Caki2 (cell line): ENCODE measurements around the gene MARCHF9. TPM values are rescaled to one million over a fixed set of nuclear protein-coding genes. Genes with fewer than 3 reads are reported as not detected.

Experiments used
- DNase-seq: peaks from one replicate; pipeline ENCODE4 v3.0.0-alpha.2; 2015; ENCODE audit warnings: low read depth
- in situ Hi-C: cut with HindIII; loops from 2 replicates; pipeline ENCODE4 v1.10.0; 2016; ENCODE audit warnings: low sequenced_read_pairs, low pct_unique_long_range_greater_than_20kb, mixed read lengths
- total RNA-seq: library from RNA; depleted of rRNA; stranded (reverse); fragments of >200 nt; shearing (Covaris generic); gene quantifications from 2 replicates; pipeline ENCODE4 v1.2.3, GENCODE V29; 2014; ENCODE audit warnings: low replicate concordance

MARCHF9 gene
- total RNA-seq, 1 experiment from 2014 or later, result 16.6 TPM

DNA sequence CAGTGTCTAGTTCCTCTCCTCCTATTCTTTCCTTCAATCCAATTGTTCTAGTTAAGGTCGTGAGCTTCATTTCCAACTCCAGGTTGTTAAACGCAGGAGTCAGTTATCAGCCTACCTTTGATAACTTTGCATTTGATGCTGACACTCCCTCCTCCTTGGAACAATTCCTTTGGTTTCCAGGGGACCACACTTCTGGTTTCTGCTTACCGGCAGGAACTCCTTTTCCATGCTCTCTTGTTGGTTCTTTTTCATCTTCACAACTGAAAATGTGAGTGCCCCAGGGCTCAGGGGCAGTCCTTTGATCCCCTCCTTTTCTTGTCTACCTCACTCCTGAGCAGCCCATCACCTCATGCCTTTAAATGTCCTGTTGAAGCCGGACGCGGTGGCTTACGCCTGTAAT, 22.5 kb downstream of the MARCHF9 start:
- no peak for DNase-seq
- in situ Hi-C loops, result no loop called here

DNA sequence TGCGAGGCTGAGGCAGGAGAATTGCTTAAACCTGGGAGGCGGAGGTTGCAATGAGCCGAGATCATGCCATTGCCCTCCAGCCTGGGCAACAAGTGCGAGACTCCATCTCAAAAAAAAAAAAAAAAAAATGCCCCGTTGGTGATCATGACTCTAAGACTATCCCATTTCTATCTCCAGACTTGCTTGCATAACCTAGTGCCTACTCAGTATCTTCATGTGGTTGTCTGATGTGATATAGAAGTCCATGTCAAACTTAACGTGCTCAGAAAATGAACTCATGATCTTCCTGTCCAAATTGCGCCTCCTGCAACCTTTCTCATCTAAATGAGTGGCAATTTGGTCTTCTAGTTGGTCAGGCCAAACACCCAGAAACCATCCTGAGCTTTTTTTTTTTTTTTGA, 23.0 kb downstream of the MARCHF9 start:
- no peak for DNase-seq
- in situ Hi-C loops, result no loop called here

DNA sequence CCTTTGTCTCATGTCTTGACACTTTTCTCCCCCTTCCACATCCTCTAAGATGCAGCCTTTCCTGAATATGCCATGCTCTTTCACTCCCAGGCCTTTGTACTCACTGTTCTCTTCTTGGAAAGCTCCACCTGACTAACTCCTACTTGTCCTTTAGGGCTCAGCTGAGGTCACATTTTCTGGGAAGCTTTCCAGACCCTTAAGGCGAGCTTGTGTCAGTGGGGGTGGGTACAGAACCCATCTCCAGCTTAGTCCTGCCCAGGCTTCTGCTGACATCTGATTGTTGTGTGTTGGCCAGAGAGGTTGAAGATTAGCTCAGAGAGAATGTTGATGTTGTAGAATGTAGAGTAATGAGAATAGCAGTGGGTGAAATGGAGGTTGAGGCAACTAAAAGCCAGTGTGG, 24.8 kb downstream of the MARCHF9 start:
- in situ Hi-C loops, result no loop called here
- no peak for DNase-seq

DNA sequence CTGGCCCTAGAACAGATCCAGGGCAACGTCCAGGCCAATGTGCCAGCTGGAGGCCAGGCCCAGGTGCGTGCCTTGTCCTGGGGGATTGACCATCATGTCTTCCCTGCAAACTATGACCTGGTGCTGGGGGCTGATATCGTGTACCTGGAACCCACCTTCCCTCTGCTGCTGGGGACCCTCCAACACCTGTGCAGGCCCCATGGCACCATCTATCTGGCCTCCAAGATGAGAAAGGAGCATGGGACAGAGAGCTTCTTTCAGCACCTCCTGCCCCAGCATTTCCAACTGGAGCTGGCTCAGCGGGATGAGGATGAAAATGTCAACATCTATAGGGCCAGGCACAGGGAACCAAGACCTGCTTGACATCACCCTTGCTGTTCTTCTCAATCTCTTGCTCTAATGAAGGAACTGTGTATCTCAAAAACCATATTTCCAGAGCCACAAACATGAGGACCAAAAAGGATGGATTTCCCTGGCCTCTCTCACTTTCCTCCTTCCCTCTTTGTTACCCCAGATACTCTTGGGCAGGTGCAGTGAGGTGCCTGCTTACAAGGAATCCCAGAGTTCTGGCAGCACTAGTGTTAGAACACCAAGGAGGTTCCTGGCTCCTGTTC, 25.5 kb downstream of the MARCHF9 start:
- no peak for DNase-seq
- in situ Hi-C loops, result no loop called here

DNA sequence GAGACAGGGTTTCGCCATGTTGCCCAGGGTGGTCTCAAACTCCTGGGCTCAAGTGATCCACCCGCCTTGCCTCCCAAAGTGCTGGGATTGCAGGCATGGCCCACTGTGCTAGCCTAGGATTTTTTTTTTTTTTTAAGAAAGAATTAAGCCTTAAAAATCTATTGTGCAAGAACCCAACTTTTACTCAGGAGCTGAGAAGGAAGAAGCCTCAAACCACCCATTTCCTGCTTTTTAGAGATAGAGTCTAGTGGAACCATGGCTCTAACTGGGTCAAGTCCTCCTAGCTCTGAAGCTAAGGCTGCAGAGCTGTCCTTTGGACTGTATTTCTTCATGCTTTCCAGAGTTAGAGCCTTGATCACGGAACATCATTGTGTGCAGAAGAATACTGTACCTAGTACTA, 26.3 kb downstream of the MARCHF9 start:
- no peak for DNase-seq
- in situ Hi-C loops, result no loop called here

DNA sequence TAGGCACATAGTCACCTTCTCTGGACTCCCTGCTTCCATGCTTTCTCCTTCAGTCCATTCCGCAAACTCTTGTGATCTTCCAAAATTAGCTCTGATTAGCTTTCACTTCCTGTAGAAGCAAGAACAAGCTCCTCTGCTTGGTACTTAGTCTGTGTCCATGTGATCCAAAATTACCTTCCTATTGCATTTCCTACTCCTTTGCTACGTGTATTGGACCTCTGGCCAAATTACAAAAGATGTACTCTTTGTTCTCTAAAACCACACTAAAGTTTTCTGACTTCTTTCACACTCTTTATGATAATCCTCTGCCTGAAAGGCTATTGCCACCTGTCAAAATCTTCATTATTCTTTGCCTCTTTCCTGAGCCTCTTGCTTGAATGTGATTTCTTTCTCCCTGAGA, 26.9 kb downstream of the MARCHF9 start:
- in situ Hi-C loops, result no loop called here

DNA sequence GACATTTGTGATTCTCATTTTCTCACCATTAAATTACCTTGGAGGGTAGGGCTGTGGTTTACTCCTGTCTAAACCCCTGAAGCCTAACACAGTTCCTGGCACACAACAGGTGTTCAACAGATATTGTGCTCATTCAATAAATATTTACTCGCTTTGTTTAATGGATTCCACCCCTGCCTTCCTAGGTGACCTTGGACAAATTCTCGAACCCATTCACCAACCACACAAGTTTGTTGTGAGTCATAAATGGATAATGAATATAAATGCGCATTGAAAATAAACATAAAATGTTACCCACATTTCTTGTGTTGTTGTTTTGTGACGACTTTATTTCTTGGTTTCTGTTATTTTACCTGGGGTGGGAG, 27.3 kb downstream of the MARCHF9 start:
- no peak for DNase-seq
- in situ Hi-C loops, result no loop called here

More for the DNA sequence above, 26.9 kb downstream of the MARCHF9 start:
- DNase-seq, result no peak

DNA sequence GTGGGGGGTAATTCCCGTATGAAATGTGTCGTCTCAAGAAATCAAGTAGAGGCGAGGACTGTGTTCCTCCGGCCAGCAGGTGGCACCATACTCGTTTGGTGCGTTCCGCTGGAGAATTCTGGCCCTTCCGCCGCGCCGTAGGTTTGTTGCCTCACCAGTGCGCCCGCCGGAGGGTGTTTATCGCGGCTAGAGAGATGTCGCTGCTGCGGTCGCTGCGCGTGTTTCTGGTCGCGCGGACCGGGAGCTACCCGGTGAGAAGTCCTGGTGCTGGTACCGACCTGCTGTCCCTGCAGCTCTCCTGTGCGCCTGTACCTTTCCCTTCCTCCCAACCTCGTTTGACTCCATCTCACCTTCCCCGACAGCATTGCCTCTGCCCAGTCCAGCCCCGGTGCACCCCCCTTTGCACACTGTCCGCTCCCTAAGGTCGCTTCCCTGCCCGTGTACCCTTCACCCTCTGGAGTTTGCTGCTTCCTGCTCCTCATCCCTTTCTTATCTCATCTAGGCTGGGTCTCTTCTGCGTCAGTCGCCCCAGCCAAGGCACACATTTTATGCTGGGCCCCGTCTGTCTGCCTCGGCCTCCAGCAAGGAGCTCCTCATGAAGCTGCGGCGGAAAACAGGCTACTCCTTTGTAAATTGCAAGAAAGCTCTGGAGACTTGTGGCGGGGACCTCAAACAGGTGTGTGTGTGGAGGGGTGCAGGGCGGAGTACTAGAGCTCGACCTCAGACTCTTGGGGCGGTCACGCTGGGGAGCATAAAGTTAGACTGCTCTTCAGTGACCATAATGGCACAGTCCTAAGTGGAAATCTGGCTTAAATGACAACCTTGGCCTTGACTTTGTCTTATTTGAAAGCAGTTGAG, 27.9 kb downstream of the MARCHF9 start, which contains the start of gene TSFM:
Gene TSFM (plus strand): TSS at position 180 of the 858 bp plus-strand sequence. CDS start 15 bp downstream, at position 195.
- in situ Hi-C loops, result no loop called here
- DNase-seq, result peak; percentile 86

DNA sequence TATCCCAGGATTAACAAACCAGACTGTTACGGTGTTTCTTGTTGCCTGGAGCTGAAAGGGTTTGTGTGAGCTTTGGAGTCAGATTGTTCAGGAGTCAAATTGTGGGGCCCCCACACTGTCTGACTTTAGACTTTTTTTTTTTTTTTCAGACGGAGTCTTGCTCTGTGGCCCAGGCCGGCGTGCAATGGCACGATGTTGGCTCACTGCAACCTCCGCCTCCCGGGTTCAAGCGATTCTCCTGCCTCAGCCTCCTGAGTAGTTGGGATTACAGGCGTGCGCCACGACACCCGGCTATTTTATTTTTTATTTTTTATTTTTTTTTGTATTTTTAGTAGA, 28.5 kb downstream of the MARCHF9 start:
- in situ Hi-C loops, result no loop called here
- no peak for DNase-seq

DNA sequence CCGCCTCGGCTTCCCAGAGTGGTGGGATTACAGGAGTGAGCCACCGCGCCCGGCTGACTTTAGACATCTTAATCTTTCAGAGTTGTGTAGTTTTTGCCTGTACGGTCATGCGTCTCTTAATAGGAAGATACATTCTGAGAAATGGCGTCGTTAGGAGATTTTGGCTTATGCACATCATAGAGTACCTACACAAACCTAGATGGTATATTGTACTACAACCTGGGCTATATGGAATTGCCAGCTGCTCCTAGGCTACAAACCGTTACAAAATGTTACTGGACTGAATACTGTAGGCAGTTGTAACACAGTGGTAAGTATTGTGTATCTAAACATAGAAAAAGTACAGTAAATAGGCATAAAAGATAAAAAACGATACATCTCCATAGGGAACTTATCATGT, 29.0 kb downstream of the MARCHF9 start:
- DNase-seq, result no peak
- in situ Hi-C loops, result no loop called here

DNA sequence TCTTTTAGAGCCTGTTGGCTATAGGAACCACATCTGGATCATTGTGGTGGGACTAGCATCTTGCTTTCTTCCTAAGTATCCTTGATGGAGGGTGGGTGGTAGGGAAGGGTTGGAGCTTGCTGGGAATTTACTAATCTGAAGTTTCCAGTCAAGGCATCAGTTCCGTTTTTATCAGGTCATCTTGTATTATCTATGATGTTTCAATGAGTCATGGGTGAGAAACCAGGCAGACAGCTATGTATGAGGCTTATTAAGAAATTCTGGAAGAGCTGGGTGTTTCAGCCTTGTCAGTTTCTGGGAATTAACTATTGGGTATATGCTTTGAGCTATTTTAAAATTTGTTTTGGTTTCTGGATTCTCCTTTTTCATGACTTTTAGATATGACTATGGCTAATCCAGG, 39.0 kb downstream of the MARCHF9 start:
- no peak for DNase-seq
- in situ Hi-C loops, result no loop called here

DNA sequence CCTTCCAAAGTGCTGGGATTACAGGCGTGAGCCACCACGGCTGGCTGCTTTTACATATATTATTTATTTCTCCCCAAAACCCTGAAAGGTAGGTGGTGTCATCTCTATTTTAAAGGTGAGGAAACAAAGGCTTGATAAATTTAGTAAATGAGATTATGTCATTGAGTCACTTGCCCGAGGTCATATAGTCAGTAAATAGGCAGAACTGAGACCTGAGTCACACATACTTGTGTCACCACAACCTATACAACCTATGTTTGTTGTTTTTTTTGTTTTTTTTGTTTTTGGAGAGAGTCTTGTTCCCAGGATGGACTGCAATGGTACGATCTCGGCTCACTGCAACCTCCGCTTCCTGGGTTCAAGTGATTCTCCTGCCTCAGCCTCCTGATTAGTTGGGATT, 40.5 kb downstream of the MARCHF9 start:
- in situ Hi-C loops, result no loop called here
- no peak for DNase-seq

DNA sequence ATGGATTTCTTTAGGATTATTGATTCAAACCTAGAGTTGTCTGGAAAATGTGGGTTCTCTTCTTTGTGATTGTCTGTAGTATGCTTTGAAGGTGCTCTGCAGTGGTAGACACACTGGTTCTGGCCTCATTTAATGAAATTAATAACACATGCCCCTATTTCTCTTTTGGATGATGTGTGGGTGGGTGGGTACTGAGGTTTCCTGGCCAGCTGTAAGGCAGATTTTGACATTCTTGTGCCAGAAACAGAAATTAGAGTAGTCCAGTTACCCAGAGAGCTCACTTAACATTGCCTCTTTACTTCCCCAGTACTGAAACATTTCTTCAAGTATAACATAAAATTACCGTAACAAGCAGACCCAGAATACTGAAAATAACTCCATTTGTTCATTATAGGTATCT, 42.1 kb downstream of the MARCHF9 start:
- DNase-seq, result no peak
- in situ Hi-C loops, result no loop called here

DNA sequence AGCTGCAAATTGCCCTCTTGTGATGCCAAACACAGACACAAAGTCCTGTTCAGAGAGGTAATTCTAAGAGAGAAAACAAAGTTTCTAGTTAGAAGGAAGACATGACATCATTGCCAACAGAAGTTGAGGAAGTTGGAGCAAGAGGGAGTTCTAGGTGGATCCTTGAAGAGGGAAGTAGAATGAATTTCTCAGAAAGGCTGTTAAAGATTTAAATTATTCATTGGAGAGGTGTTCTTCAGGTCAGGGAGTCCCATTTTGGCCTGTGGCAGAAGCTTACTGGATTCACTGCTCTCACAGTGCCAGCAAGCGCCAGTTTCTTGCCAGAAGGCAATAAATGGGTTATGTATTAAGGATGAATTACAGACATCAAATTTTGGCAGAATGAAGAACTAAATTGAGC, 43.0 kb downstream of the MARCHF9 start:
- no peak for DNase-seq
- in situ Hi-C loops, result no loop called here

DNA sequence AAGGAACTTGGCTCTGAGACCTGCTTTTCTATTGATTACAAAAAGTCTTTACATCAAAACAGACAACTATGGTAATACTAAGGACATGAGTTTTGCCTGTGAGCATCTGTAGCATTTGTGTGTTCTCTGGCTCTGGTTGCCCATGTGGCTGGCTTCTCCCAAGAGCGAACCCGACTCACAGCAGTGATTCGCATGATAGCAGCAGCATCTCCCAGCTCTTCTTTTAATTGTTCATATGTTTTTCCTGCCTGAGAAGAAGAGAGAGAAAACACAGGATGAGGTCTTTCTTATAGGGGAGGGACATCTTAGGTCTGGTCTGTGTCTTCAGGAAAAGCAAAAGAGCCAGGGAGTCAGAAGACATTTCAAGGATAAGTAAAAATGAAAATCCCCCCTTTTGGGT, 46.1 kb downstream of the MARCHF9 start:
- in situ Hi-C loops, result no loop called here
- DNase-seq, result no peak

DNA sequence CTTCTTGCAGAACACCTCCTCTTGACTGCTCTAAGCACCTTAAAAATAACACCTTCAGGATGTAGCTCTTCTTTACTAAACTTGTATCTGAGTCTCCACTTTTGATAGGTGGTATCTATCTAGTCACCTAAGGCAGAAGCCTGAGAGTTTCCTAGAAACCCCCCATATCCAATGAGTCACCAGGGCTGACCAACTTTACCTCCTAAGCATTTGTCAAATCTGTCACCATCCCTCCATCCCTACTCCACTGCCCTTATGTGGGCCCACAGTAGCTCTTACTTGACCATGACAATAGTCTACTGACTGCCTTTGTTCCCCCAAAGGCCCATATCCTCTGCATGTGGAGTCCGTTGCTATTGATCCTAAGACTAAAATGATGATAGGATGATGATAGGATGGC, 47.7 kb downstream of the MARCHF9 start:
- DNase-seq, result no peak
- in situ Hi-C loops, result no loop called here

DNA sequence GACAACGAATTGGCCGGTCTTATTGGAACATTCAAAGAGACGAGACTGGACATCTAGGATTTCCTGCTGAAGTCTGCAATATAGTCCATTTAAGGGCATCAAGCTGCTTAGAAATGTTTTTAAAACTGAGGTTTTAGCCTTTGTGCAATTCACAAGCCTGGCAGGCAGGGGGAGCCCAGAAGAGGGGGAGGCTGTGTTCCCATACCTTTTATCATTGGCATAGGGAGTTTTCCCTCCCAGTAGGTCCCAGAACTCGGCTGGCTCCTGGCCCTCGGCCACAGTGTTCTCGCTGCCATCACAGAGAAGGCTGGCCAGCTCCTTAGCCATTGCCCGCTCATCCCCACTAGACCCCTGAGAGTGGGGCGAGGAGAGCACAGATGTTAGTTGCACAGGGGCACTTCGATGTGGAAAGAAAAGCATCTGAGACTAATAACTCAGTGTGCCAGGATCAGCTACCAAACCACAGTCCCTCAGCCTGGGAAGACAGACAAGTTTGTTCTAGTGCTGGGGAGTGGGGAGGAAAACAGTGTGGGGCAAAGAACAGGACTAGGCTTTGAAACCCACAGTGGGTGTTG, 48.5 kb downstream of the MARCHF9 start:
- in situ Hi-C loops, result no loop called here
- peak; percentile 31 for DNase-seq

DNA sequence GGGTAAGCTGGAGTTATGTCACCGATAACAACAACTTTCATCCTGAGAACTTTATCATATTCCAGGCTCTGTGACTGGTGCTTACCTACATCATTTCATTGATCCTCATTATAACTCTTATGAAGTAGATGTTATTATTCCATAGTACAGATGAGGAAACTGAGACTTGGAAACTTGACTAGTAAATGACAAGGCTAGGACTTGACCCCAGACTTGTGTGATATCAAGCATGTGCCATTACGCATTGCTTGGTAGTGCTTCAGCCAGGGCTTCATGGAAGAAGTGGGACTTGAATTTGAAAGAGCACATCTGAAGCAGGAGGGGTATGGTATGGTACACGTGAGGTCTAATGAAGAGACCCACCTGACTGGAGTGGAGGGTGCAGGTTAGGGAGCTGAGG, 51.8 kb downstream of the MARCHF9 start:
- DNase-seq, result no peak
- in situ Hi-C loops, result no loop called here

DNA sequence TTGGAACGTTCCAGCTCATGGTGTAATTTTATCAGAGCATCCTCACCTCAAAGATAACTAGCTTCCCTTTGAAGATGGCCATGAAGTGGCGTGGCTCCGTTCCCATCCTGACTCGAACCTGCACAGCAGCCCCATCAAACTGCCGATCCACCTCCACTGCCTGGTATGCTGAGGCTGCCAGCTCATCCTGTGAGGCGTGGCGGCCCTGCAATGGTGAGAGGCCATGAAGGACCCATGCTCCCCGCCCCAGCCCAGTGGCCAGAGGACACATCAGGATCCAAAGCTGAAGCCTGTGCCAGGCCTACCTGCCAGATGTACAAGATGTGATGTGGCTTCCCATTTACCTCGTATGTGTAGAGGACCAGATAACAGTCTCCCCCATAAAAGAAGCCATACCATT, 52.4 kb downstream of the MARCHF9 start:
- no peak for DNase-seq
- in situ Hi-C loops, result no loop called here

DNA sequence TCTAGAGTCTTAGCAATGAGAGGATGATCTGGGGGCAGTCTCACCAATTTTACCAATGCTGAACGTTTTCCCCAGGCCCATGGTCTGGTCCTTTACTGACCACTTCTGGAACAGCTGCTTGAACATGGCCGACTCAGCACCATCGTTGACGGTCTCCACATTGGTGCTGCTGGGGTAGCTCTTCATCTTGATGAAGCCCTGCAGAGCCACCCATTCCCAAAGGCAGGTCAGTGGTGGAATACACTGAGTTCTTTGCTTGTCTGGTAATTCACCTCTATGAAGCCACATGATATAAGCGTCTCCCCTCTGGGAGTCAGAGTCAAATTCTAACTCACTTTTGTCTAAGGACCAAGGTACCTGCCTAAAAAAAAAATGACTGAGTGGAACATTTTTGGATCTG, 53.4 kb downstream of the MARCHF9 start:
- in situ Hi-C loops, result no loop called here
- no peak for DNase-seq
